ENCODE data around the gene RTN4.
"Not testable (repeated sequence)": the region's sequence is repeated elsewhere in the genome, so short reads cannot be mapped to it uniquely, and the experiment has no call there.

The RTN4 gene

DNA sequence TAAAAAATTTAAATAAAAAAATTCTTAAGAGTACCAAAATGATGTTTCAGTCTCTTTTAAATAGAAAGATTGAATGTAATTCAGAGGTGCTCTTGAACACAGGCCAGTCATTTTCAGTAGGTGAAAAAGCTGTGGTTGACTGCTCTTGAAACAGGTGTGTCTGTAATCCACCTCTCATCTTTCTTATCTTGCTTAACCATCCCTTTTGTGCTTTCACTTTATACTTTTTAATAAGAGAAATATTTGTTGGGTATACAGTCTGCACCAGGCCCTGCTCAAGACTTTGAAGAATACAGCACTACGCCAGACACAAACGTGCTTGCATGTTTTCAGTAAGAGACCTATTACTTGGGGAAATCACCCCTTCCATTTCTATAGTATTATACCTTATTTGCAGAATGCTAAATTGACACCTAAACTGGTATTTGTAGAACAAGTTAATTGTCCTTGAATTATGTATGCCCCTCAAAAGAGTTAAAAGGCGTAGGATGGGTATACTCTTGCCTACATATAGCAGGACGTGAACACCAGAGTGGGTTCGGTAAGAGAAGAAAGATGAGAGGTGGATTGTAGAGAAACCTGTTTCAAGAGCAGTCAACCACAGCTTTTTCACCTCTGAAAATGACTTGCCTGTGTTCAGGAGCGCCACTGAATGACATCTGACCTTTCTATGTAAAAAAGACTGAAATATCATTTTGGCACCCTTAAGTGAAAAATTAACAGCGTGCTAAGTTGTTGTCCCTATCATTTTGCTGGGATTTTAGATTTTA, 4.0 kb upstream of the RTN4 start:
- Histone ChIP-seq H3K27ac (ENCODE audit: insufficient read depth, low read length, poor library complexity, severe bottlenecking) (peak overlapping the region; percentile 40), H3K4me3 (ENCODE audit: insufficient read depth, low read depth, low read length, poor library complexity, severe bottlenecking) (no peak overlapping the region)
- DNase-seq, result no peak

DNA sequence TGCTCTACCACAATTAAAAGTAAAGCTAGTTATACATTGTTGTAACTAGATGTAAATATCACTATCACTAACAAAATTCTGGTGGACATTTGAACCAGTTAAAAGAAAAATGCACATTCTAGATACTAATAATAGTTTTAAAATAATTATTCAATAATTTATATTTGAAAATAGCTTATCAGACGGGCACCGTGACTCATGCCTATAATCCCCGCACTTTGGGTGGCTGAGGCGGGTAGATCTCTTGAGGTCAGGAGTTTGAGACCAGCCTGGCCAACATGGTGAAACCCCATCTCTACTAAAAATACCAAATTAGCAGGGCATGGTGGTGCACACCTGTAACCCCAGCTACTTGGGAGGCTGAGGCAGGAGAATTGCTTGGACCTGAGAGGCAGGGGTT, 3.0 kb upstream of the RTN4 start:
- H3K9me3 ChIP-seq (ENCODE audit: control insufficient read depth, low read length); H3K27ac ChIP-seq (ENCODE audit: insufficient read depth, low read length, poor library complexity, severe bottlenecking); H3K27me3 ChIP-seq (replicated peaks; ENCODE audit: control insufficient read depth, insufficient read depth, low read length, poor library complexity, severe bottlenecking); DNase-seq; H3K4me3 ChIP-seq (ENCODE audit: insufficient read depth, low read depth, low read length, poor library complexity, severe bottlenecking); H3K36me3 ChIP-seq (ENCODE audit: control insufficient read depth, insufficient read depth, low read length): not testable (repeated sequence)
- peaks cover 23% of the 10 kb centered on the region for H3K4me1 ChIP-seq (ENCODE audit: control insufficient read depth, insufficient read depth, low read length, poor library complexity, severe bottlenecking)

More for the DNA sequence above, 4.0 kb upstream of the RTN4 start:
- Histone ChIP-seq H3K9me3 (ENCODE audit: control insufficient read depth, low read length) (no peaks in the 10 kb centered on the region), H3K4me1 (ENCODE audit: control insufficient read depth, insufficient read depth, low read length, poor library complexity, severe bottlenecking) (peaks cover 14% of the 10 kb centered on the region), H3K36me3 (ENCODE audit: control insufficient read depth, insufficient read depth, low read length) (no peaks in the 10 kb centered on the region), H3K27me3 (replicated peaks; ENCODE audit: control insufficient read depth, insufficient read depth, low read length, poor library complexity, severe bottlenecking) (no peaks in the 10 kb centered on the region)

DNA sequence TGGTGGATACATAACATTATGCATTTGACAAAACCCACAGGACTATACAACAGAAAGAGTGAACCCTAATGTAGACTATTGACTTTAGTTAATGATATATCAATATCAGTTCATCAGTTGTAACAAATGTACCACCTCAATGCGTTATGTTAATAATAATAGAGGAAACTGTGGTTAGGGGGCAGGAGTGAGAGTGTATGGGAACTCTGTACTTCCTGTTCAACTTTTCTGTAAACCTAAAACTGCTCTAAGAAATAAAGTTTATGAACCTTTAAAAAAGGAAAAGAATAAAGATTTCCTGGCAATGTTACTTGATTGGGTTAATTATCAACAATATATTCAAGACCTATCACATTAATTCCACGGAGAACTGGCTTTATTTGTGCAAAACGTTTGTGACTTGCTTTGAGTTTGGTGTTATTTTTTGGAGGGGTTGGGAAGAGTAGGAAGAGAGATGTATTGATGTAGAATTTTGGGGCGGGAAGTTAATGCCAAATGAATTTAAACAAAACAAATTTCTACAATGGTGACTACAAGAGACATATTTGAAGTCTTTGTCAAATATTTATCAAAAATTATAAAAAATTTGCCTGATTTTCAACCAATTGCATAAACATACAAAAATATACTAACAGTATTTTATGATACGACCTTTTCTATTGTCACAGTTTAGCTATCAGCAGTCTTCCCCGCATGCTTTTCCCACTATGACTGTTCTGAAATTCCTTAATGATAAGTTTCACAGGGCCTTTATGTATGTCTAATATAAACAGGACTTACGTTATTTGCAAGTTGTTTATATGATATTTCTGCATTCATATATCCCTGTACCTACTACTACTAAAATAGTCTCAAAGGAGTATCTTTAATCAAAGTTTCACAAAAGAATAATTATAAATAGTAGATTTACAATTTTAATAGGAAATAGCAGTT, 2.1 kb upstream of the RTN4 start:
- H3K4me3 ChIP-seq (ENCODE audit: insufficient read depth, low read depth, low read length, poor library complexity, severe bottlenecking), result no peak overlapping the region
- no peak overlapping the region for H3K27ac ChIP-seq (ENCODE audit: insufficient read depth, low read length, poor library complexity, severe bottlenecking)
- H3K27me3 ChIP-seq (replicated peaks; ENCODE audit: control insufficient read depth, insufficient read depth, low read length, poor library complexity, severe bottlenecking), result no peaks in the 10 kb centered on the region
- H3K36me3 ChIP-seq (ENCODE audit: control insufficient read depth, insufficient read depth, low read length), result no peaks in the 10 kb centered on the region
- H3K9me3 ChIP-seq (ENCODE audit: control insufficient read depth, low read length), result no peaks in the 10 kb centered on the region
- peaks cover 29% of the 10 kb centered on the region for H3K4me1 ChIP-seq (ENCODE audit: control insufficient read depth, insufficient read depth, low read length, poor library complexity, severe bottlenecking)
- no peak for DNase-seq

GRCh38 chr2:55051026-55051866, 995 bp upstream of the RTN4 start:
- Histone ChIP-seq H3K4me3 (ENCODE audit: insufficient read depth, low read depth, low read length, poor library complexity, severe bottlenecking) (peak overlapping the region; percentile 90), H3K27me3 (replicated peaks; ENCODE audit: control insufficient read depth, insufficient read depth, low read length, poor library complexity, severe bottlenecking) (no peaks in the 10 kb centered on the region), H3K4me1 (ENCODE audit: control insufficient read depth, insufficient read depth, low read length, poor library complexity, severe bottlenecking) (peaks cover 31% of the 10 kb centered on the region), H3K36me3 (ENCODE audit: control insufficient read depth, insufficient read depth, low read length) (no peaks in the 10 kb centered on the region), H3K9me3 (ENCODE audit: control insufficient read depth, low read length) (no peaks in the 10 kb centered on the region), H3K27ac (ENCODE audit: insufficient read depth, low read length, poor library complexity, severe bottlenecking) (peak overlapping the region; percentile 85)
- DNase-seq, result peak; percentile 15 to 25 (median 22)

GRCh38 chr2:55049821-55050099, 491 bp downstream of the RTN4 start:
- H3K27ac ChIP-seq (ENCODE audit: insufficient read depth, low read length, poor library complexity, severe bottlenecking), result peak overlapping the region; percentile 85
- H3K4me1 ChIP-seq (ENCODE audit: control insufficient read depth, insufficient read depth, low read length, poor library complexity, severe bottlenecking), result peaks cover 35% of the 10 kb centered on the region

DNA sequence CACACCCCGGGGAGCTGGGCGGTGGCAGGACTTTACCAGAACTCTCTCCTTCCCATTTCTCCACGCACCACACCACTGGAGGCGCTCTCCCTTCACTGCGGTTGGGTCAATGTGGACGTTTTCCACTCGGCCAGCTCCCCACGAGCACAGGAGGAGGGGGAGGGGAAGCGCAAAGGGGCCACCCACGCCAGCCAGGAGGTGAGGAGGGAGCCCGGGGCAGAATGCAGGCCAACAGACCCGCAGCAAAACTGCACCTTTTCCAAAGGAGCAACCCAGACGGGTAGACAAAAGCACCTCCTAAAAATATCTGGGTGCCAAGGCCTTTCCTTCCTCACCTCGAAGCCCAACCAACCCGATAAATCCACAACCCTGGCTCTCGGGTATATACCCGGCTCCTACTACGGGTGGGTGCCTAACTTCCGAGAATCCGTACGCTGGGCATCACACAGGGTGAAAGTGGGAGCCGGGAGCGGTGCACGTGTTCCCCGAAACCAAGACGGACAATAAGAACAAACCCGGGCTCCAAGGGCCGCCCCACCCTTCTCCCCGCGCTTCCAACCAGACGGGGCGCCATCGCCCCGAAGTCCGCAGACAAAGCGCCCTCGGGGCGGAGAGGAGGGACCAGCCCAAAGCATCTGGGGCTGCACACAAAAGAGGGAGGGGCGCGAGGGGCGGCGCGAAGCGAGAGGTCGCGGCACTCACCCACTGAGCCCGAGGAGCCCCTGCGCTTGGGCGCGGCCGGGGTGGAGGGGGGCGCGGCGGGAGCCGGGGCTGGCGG, 1.0 kb downstream of the RTN4 start:
- Histone ChIP-seq H3K4me1 (ENCODE audit: control insufficient read depth, insufficient read depth, low read length, poor library complexity, severe bottlenecking) (peaks cover 35% of the 10 kb centered on the region), H3K9me3 (ENCODE audit: control insufficient read depth, low read length) (no peaks in the 10 kb centered on the region)
- DNase-seq, result peak; percentile 38 to 54 (median 45)

More at GRCh38 chr2:55049821-55050099, 491 bp downstream of the RTN4 start:
- DNase-seq, result no peak
- H3K9me3 ChIP-seq (ENCODE audit: control insufficient read depth, low read length), result no peaks in the 10 kb centered on the region
- no peaks in the 10 kb centered on the region for H3K27me3 ChIP-seq (replicated peaks; ENCODE audit: control insufficient read depth, insufficient read depth, low read length, poor library complexity, severe bottlenecking)
- H3K4me3 ChIP-seq (ENCODE audit: insufficient read depth, low read depth, low read length, poor library complexity, severe bottlenecking), result peak overlapping the region; percentile 90
- no peaks in the 10 kb centered on the region for H3K36me3 ChIP-seq (ENCODE audit: control insufficient read depth, insufficient read depth, low read length)

DNA sequence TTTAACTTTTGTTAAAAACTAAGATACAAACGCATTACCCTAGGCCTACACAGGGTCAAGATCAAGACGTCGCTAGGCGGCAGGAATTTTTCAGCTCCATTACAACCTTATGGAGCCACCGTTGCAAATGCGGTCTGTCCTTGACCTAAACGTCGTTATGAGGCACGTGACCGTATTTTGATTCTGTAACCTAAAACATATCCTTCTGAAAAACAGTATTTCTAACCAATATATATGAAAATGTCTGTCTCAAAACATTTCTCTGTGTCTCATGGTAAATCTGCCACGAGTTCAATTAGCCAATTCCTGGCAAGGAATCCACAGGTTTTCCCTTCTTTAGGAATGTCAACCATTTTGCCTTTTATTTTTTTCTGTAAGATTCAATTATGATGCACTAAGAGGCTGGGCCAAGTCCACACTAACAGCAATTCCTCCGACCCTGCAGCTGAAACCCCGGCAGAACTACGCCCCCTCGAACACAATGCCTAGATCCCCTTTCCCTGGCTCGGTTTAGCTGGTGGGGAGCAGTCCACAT, 1.7 kb downstream of the RTN4 start:
- H3K27ac ChIP-seq (ENCODE audit: insufficient read depth, low read length, poor library complexity, severe bottlenecking), result peak overlapping the region; percentile 85
- no peaks in the 10 kb centered on the region for H3K36me3 ChIP-seq (ENCODE audit: control insufficient read depth, insufficient read depth, low read length)
- DNase-seq, result no peak
- peak overlapping the region; percentile 90 for H3K4me3 ChIP-seq (ENCODE audit: insufficient read depth, low read depth, low read length, poor library complexity, severe bottlenecking)
- H3K4me1 ChIP-seq (ENCODE audit: control insufficient read depth, insufficient read depth, low read length, poor library complexity, severe bottlenecking), result peaks cover 35% of the 10 kb centered on the region
- no peaks in the 10 kb centered on the region for H3K27me3 ChIP-seq (replicated peaks; ENCODE audit: control insufficient read depth, insufficient read depth, low read length, poor library complexity, severe bottlenecking)
- no peaks in the 10 kb centered on the region for H3K9me3 ChIP-seq (ENCODE audit: control insufficient read depth, low read length)

More for the DNA sequence above, 1.0 kb downstream of the RTN4 start:
- H3K4me3 ChIP-seq (ENCODE audit: insufficient read depth, low read depth, low read length, poor library complexity, severe bottlenecking), result peak overlapping the region; percentile 90
- H3K36me3 ChIP-seq (ENCODE audit: control insufficient read depth, insufficient read depth, low read length), result no peaks in the 10 kb centered on the region
- no peaks in the 10 kb centered on the region for H3K27me3 ChIP-seq (replicated peaks; ENCODE audit: control insufficient read depth, insufficient read depth, low read length, poor library complexity, severe bottlenecking)
- peak overlapping the region; percentile 85 for H3K27ac ChIP-seq (ENCODE audit: insufficient read depth, low read length, poor library complexity, severe bottlenecking)

DNA sequence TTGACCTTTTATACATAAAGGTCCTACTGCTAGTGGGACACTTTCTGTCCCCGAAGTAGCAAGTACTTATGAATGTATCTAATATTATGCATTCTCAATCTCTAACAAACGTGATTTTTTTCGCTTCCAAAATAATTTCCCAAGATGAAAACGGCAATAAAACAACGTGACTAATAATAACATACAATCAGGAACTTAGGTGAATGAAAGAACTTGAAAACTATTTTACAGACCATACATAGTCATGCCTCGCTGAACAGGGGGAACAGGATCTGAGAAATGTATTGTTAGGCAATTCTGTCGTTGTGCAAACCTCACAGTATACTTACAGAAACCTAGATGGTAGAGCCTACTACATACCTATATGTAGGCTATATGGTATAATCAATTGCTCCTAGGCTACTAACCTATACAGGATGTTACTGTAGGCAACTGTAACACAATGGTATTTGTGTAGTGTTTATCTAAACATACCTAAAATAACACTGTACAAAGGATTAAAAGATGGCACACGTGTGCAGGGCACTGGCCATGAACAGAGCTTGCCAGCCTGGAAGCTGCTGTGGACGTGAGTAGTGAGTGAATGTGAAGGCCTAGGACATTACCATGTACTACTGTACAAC, 2.5 kb downstream of the RTN4 start:
- H3K4me3 ChIP-seq (ENCODE audit: insufficient read depth, low read depth, low read length, poor library complexity, severe bottlenecking), result peak overlapping the region; percentile 23
- peaks cover 35% of the 10 kb centered on the region for H3K4me1 ChIP-seq (ENCODE audit: control insufficient read depth, insufficient read depth, low read length, poor library complexity, severe bottlenecking)

GRCh38 chr2:55045780-55046179, 4.5 kb downstream of the RTN4 start:
- DNase-seq, result no peak
- Histone ChIP-seq H3K4me1 (ENCODE audit: control insufficient read depth, insufficient read depth, low read length, poor library complexity, severe bottlenecking) (peaks cover 22% of the 10 kb centered on the region), H3K9me3 (ENCODE audit: control insufficient read depth, low read length) (no peaks in the 10 kb centered on the region), H3K4me3 (ENCODE audit: insufficient read depth, low read depth, low read length, poor library complexity, severe bottlenecking) (no peak overlapping the region), H3K27me3 (replicated peaks; ENCODE audit: control insufficient read depth, insufficient read depth, low read length, poor library complexity, severe bottlenecking) (no peaks in the 10 kb centered on the region), H3K27ac (ENCODE audit: insufficient read depth, low read length, poor library complexity, severe bottlenecking) (no peak overlapping the region), H3K36me3 (ENCODE audit: control insufficient read depth, insufficient read depth, low read length) (no peaks in the 10 kb centered on the region)

More for the DNA sequence above, 2.5 kb downstream of the RTN4 start:
- no peaks in the 10 kb centered on the region for H3K36me3 ChIP-seq (ENCODE audit: control insufficient read depth, insufficient read depth, low read length)
- H3K9me3 ChIP-seq (ENCODE audit: control insufficient read depth, low read length), result no peaks in the 10 kb centered on the region
- DNase-seq, result no peak
- no peak overlapping the region for H3K27ac ChIP-seq (ENCODE audit: insufficient read depth, low read length, poor library complexity, severe bottlenecking)
- no peaks in the 10 kb centered on the region for H3K27me3 ChIP-seq (replicated peaks; ENCODE audit: control insufficient read depth, insufficient read depth, low read length, poor library complexity, severe bottlenecking)

Data from effector memory CD4-positive, alpha-beta T cell (primary cell).